ENCODE data around the gene EPS8L2.

- TF ChIP-seq CTCF (conservative IDR thresholded peaks at IDR 0.05), result no peak
- TF ChIP-seq ZFX (IDR thresholded peaks at IDR 0.05), result no peak
Observed at GRCh38 chr11:719214-720016, 13.4 kb downstream of the EPS8L2 start.
